Dermis blood vessel endothelial cell (primary cell): ENCODE data around the gene FOXC2. TPM values are rescaled to one million over a fixed set of nuclear protein-coding genes. Genes with fewer than 3 reads are reported as not detected.

Experiments used
- DNase-seq: peaks from one replicate; pipeline ENCODE4 v3.0.0; 2010
- total RNA-seq: library from RNA; depleted of rRNA; stranded (reverse); fragments of >200 nt; gene quantifications from 2 replicates; pipeline ENCODE4 v1.2.3, GENCODE V29; 2014

Gene FOXC2
- total RNA-seq, 1 donor from 2014 or later, result 2.2 TPM

DNA sequence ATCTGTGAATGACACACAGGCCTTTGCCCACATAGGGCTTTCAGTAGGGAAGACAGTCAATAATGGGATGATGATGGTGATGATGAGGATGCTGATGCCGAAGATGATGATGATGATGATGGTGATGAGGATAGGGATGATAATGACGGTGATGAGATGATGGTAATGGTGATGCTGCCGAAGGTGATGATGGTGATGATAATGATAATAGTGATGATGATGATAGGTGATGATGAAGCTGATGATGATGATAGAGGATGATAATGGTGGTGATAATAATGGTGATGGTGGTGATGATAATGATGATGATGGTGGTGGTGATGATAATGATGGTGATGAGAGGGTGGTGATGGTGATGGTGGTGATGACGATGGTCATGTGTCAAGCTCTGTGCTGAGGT is 24.6 kb downstream of the FOXC2 start:
- no peak for DNase-seq

DNA sequence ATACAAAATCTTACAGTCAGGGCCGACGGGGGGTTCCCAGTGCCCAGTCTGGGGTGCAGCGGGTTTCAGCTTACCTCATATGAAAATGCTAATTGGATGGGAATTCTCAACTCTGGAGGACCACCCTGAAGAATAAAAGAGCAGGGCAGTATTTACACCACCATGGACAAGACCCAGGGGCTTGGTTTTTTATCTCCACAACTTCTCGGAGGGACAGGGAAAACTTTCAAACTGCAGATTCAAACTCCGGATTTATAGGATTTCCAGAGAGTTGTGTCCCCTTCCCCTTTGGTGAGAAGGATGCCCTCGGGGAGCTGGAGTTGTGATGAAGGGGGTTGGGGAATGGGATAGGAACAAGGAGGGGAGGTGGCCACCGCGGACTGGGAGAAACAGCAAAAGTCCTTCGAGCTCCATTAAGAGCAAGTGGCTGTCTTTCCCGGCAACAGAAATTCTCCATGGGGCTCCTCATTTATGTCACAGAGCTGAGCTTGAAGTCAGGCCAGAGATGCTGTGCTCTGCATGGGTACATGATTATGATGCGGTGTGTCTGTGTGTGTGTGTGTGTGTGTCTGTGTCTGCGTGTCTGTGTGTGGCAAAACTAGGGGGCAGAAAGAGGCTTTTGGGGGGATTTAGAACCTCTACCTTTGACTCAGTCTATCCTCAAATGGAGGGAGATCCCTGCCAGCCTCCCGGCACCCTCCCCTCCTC is 27.4 kb downstream of the FOXC2 start:
- DNase-seq, result no peak

DNA sequence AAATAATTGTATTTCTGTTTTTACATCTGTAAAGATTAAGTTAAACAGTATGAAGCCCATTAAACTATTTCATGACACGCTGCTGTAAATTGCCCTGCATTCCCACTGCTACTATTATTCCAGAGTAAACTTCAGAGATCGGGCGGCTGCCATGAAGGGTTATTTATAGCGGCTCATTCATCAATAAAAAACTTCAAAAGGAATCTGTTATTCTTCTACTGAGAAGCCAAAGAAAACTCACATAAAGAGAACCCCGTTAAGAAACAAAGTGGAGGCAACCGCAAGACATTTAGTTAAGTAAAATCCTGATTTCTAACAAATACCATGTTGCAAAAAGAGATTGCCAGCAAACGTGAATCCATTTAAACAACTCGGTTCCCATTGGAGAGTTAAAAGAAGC is 28.1 kb downstream of the FOXC2 start:
- DNase-seq, result no peak

- no peak for DNase-seq
These were observed 29.5 kb downstream of the FOXC2 start for GRCh38 chr16:86595983-86596605.

- no peak for DNase-seq
These were observed 30.7 kb downstream of the FOXC2 start for GRCh38 chr16:86597126-86597879.

DNA sequence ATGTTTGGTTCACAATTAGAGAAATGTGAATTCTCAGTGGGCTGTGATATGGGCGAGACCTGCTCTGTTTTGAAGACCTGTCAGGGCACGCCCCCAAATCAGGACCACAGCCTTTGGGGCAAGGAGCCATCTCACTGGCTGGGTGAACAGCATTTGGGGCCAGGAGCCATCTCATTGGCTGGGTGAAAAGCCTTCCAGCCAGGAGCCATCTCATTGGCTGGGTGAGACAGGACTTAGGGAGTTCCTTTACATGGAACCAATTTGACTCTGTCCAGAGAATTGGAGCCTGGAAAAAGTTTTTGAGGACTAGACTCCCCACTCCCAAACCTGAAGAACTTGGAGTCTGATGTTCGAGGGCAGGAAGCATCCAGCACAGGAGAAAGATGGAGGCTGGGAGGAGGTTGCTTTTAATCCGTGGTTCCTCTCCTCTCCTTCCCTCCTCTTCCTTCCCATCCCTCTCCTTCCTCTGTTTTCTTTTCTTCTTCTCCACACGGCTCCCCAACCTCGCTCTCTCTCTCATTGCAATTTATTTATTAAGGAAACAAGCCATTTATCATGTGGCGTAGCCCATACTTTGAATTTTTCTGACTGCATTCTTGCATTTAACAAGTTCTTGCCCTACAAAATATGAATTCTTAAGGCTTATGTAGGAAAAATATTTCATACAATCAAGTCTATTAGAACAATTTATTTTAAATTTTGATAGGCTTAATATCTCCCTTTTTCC is 31.4 kb downstream of the FOXC2 start:
- no peak for DNase-seq

DNA sequence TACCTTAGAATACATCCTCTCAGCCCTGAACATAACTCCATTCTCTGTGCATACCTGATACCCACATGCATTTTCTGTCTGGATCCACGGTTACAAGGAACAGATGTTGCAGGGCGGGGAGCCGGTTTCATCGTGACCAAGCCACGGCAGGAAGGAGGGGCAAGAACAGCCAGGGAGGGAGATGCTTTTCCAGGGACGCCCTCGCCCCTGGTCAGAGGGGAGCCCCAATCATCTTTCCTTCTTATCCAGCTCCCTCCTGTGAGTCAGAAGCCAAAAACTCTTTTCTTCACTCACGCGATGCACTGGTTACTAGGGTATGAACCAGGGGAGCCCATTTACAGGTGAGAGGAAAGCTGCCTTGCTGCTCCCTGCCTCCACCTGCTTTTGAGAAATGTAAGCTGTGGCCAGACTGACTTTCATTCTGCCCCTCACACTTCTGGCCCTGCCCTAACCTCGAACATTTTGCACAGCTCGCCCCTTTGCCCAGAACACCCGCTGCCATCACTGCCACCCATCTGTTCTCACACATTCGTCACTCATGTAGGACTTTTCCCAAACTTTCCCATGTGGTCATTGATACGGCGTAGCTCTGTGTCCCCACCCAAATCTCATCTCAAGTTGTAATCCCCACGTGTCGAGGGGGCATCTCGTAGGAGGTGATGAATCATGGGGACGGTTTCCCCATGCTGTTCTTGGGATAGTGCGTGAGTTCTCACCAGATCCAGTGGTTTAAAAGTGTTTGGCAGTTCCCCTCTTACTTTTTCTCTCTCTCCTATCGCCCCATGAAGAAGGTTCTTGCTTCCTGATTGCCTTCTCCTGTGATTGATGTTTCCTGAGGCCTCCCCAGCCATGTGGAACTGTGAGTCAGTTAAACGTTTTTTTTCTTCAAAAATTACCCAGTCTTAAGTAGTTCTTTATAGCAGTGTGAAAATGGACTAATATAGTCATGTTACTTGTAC is 32.3 kb downstream of the FOXC2 start:
- no peak for DNase-seq

DNA sequence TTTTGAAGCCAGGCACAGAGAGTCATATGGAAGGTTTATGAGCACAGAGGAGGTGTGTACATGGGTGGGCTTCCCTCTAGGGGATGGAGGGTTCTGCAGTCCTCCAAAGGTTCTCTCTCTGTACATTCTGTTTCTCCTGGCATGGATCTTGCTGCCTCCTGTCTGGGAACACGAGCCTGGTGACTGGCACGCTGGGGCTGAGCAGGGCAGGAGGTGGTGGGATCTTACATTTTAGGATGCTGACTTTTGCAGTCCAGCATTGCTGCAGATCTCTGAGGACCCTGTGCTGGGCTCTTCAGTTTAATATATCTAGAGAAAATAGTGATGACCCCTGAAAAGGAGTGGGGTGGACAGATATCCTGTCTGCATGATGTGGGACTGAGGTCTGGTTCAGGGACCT is 34.7 kb downstream of the FOXC2 start:
- no peak for DNase-seq

GRCh38 chr16:86602521-86602920 is 35.9 kb downstream of the FOXC2 start:
- no peak for DNase-seq

DNA sequence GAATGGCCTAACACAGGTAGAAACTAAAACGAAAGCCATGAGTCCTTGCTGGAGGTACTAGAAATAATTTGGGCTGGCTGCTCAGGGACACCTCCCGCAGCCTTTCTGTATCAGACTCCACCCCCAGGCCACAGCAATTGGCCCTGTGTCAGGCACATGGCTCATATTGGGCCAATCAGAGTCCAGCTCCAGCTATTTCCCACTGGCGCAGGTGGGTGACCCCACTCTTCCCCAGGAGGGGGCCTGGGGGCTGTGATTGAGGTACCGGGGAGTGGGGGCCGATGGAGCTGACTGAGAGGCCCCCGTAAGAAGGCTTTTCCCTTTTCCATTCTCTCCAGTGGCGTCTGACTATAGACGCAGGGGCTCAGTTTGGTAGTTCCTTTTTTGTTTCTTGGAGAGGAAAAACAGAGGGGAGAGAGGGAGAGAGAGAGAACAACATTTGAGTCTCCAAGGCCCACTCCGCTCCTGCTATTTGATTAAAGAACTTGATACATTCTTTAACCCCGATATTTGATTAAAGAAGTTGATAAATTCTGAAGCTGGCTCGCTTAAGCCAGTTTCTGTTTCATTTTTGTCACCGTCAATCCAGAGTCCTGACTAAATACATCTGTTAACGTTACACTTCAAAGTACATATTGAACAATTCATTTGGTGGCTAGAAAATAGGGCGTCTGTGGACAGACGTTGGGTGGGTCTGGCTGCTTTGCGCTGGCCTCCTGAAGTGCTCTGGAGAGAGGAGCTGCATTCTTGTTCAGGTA is 38.0 kb downstream of the FOXC2 start:
- DNase-seq, result no peak

- DNase-seq, result no peak
These were observed 39.3 kb downstream of the FOXC2 start for GRCh38 chr16:86605950-86606349.

DNA sequence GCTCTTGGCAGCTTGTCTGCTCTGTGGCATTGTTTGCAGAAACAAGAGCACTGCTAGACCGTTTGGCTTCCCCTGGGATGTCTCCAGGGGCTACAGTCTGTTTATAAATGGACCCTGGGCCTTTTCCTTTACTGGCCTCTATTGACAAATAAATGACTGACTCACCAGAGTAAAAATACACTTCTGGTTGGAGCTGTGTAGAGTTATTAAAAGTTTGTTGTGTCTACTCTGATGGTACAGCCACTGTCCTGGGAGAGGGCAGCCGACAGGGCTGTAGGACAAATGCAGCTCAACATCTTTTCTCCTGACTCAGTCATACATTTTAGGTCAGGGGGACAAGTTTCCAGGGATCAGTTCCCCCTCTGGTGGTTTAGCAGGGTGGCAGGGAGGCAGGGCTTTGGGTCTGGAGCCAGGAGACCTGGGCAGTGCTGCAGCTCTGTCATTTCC is 41.7 kb downstream of the FOXC2 start:
- DNase-seq, result no peak

DNA sequence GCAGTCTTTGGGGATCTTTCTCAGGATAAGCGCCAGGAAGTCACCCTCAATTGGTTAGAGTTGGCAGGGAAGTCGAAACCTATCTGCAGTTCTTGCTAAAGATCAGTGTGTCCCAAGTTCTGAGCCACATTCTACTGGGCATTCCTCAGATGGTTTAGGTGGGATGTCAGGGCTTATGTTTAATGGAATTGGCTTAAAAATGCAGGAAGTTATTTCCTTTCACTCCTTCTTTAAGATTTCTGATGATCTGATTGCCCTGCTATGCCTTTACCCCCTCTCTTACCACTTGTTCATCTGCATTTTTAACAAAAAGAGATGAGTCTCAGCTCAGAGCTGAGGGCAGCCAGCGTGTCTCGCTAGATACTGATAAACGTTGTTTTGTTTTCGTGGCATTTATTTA is 42.5 kb downstream of the FOXC2 start:
- DNase-seq, result peak; percentile 54

DNA sequence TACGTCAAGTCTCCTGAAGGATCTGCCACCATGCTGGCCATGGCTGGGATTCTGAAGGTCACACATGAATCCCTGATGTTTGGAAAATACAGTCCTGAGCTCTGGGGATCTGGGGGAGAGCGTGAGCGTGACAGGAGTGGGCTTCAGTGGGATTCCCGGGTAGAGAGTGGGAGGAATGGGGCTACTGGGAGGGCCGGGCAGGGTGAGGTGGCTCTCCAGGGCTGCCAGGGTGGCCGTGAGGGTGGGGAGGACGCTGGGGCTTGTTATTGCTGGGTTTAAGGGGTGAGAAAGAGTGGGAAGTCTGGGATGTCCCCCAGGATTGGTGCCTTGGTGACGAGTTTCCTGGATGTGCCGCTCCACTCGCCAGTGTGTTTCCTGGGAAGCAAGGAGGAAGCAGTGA is 43.0 kb downstream of the FOXC2 start:
- no peak for DNase-seq

DNA sequence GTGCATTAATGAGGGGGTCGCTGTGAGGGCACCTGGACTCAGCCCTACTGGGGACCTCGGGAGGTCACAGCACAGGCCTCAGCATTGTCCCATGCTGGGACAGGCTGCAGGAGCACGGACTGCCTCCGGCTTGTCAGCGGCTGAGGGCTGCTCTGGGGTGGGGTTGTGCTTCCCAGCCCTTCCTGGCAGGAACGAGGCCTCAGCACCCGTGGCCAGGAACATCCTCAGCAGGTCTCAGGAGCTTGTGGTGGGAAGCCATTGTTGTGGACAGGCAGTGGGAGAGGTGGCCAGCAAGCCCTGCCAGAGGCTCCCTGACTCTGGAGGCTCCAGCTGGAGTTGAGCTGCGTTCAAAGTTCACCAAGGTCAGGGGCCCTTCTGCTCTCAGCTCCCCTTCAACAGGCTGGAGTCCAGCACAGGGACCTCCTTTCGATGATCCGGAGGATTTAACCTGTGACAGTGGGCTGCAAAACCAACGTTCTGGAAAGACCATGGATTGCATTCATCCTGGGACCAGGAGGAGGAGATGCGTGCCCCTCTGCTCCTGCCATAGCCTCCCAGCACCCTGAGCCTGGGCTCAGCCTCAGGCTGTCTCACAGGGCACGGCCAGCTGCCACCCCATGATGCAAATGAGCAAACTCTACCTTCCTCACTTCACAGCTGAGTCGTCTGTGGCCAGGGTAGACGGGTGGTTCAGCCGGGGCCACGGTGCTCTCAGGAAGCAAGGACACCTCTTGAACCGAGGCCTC is 44.3 kb downstream of the FOXC2 start:
- no peak for DNase-seq

DNA sequence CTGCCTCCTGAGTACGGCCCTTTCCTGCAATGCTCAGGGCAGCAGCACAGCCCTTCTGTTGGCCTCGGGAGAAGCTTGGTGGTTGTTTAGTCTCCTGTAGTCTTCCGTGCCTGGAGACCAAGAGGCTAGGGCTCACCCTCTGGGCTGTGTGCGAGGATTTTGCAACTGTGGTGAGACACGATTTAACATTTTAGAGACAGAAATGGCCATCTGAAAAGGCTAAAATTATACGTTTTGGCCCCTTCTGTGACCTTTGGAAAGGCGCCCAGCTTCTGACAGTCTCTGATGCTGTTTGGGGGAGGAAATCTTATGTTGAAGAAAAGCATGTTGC is 44.9 kb downstream of the FOXC2 start:
- DNase-seq, result no peak

- no peak for DNase-seq
These were observed 45.3 kb downstream of the FOXC2 start for GRCh38 chr16:86611941-86612340.

GRCh38 chr16:86614699-86615098 is 48.1 kb downstream of the FOXC2 start:
- DNase-seq, result no peak

DNA sequence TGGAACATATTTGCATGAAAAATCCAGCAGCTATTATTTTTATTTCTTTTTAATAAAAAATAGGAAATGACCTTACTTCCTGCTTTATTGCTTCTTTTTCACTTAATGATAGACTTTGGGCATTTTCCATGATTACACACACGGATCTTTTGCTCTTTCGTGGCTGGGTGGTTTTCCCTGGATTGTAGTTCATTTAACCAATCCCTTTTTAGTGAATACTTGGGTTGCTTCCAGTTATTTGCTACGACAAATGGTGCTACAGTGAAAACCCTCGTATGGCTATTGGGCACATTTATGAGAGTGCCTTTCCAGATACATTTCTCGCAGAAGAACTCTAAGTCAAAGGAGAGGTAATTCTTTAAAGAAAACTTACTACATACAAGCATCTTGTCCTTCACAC is 50.3 kb downstream of the FOXC2 start:
- peak; percentile 54 for DNase-seq

GRCh38 chr16:86618431-86619238 is 52.0 kb downstream of the FOXC2 start:
- DNase-seq, result no peak
